Panc1 (cell line): Measurements from ENCODE around the gene MFAP1.
"Not testable (repeated sequence)": the region's sequence is repeated elsewhere in the genome, so short reads cannot be mapped to it uniquely, and the experiment has no call there.

Experiments used
- POLR2AphosphoS5 ChIP-seq: IDR thresholded peaks from 2 replicates; pipeline ENCODE4 v1.6.1; 2012; ENCODE audit warnings: mild to moderate bottlenecking, low read depth, low read length, moderate library complexity
- SIN3A ChIP-seq: IDR thresholded peaks from 2 replicates; pipeline ENCODE4 v1.6.1; 2012; ENCODE audit warnings: low read depth, mild to moderate bottlenecking, low read length, moderate library complexity, borderline replicate concordance; ENCODE audit not compliant: insufficient read depth
- TF ChIP-seq, protein P1 (sequence below): fragments of 450-650 bp; IDR thresholded peaks from 2 replicates; pipeline ENCODE4 v1.5.1; 2017; ENCODE audit warnings: mild to moderate bottlenecking

DNA sequence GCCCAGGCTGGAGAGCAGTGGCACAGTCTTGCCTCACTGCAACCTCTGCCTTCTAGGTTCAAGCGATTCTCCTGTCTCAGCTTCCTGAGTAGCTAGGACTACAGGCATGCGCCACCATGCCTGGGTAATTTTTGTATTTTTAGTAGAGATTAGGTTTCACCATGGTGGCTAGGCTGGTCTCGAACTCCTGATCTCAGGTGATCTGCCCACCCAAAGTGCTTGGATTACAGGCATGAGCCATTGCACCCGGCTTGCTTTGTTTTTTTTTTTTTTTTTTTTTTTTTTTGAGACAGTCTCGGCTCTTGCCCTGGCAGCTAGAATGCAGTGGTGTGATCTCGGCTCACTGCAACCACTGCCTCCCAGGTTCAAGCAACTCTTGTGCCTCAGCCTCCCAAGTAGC is 8.0 kb upstream of the MFAP1 start:
- TF ChIP-seq, protein P1, sequence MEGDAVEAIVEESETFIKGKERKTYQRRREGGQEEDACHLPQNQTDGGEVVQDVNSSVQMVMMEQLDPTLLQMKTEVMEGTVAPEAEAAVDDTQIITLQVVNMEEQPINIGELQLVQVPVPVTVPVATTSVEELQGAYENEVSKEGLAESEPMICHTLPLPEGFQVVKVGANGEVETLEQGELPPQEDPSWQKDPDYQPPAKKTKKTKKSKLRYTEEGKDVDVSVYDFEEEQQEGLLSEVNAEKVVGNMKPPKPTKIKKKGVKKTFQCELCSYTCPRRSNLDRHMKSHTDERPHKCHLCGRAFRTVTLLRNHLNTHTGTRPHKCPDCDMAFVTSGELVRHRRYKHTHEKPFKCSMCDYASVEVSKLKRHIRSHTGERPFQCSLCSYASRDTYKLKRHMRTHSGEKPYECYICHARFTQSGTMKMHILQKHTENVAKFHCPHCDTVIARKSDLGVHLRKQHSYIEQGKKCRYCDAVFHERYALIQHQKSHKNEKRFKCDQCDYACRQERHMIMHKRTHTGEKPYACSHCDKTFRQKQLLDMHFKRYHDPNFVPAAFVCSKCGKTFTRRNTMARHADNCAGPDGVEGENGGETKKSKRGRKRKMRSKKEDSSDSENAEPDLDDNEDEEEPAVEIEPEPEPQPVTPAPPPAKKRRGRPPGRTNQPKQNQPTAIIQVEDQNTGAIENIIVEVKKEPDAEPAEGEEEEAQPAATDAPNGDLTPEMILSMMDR = not testable (repeated sequence)
- not testable (repeated sequence) for TF ChIP-seq POLR2AphosphoS5, SIN3A
